HFFc6 (cell line): Measurements from ENCODE around the gene HIBADH. TPM values are rescaled to one million over a fixed set of nuclear protein-coding genes. Genes with fewer than 3 reads are reported as not detected.

Experiments
- DNase-seq: peaks from one replicate; pipeline ENCODE4 v3.0.0-alpha.2; 2018
- H3K27ac Mint-ChIP-seq: 2 replicates; pipeline ENCODE4 v1.8.0; 2020; ENCODE audit warnings: mild to moderate bottlenecking, mixed read lengths
- H3K27me3 Mint-ChIP-seq: 2 replicates; pipeline ENCODE4 v1.8.0; 2021; ENCODE audit warnings: mild to moderate bottlenecking, moderate library complexity, mixed read lengths; ENCODE audit not compliant: insufficient read depth
- H3K36me3 Mint-ChIP-seq: 2 replicates; pipeline ENCODE4 v1.8.0; 2021; ENCODE audit warnings: low read depth, mixed read lengths
- H3K4me1 Mint-ChIP-seq: 2 replicates; pipeline ENCODE4 v1.8.0; 2020; ENCODE audit warnings: low read depth, mixed read lengths
- H3K4me3 Mint-ChIP-seq: 2 replicates; pipeline ENCODE4 v1.8.0; 2020; ENCODE audit warnings: mild to moderate bottlenecking, moderate library complexity, mixed read lengths
- H3K9me3 Mint-ChIP-seq: 2 replicates; pipeline ENCODE4 v1.8.0; 2020; ENCODE audit warnings: mild to moderate bottlenecking, mixed read lengths
- CTCF ChIP-seq: fragments of 200-600 bp; sonication (generic); IDR thresholded peaks from 2 replicates; pipeline ENCODE4 v1.5.0; 2021; ENCODE audit warnings: antibody characterized with exemption, mild to moderate bottlenecking
- total RNA-seq, 6 experiments: library from RNA; stranded (reverse); fragmentation: NEBNext Ultra II Directional; extraction: Animal tissue kit (Norgen Biotek cat#: 25700); gene quantifications; 2 replicates in 1 of 6; 3 replicates in 5 of 6; pipeline ENCODE4 v1.2.3, GENCODE V29; 2021

The HIBADH gene
- total RNA-seq, 6 experiments from 2014 or later = 43.6 to 55.6 (median 47.3) TPM

- no peaks in the 10 kb centered on the region for H3K4me1 Mint-ChIP-seq
- no peak overlapping the region for H3K27ac Mint-ChIP-seq
- H3K36me3 Mint-ChIP-seq = peaks cover 11% of the 10 kb centered on the region; the same call in 1 of the 2 replicates
- no peak for TF ChIP-seq CTCF
- peaks cover 1% of the 10 kb centered on the region; the same call in 1 of the 2 replicates for H3K27me3 Mint-ChIP-seq
- H3K4me3 Mint-ChIP-seq = no peak overlapping the region
- DNase-seq = no peak
- no peaks in the 10 kb centered on the region for H3K9me3 Mint-ChIP-seq
Measured at GRCh38 chr7:27627146-27627545, 35.5 kb downstream of the HIBADH start.

GRCh38 chr7:27619492-27619891 lies 43.2 kb downstream of the HIBADH start:
- H3K9me3 Mint-ChIP-seq = peaks cover 30% of the 10 kb centered on the region
- peaks cover 45% of the 10 kb centered on the region for H3K36me3 Mint-ChIP-seq
- no peak overlapping the region for H3K27ac Mint-ChIP-seq

GRCh38 chr7:27617651-27618381 lies 44.9 kb downstream of the HIBADH start:
- H3K4me1 Mint-ChIP-seq = 0 out of 2 replicates have a peak, but pooled peaks cover 5% of the 10 kb centered on the region
- H3K36me3 Mint-ChIP-seq = peaks cover 38% of the 10 kb centered on the region
- peaks cover 30% of the 10 kb centered on the region for H3K9me3 Mint-ChIP-seq
- H3K4me3 Mint-ChIP-seq = no peak overlapping the region
- no peak overlapping the region for H3K27ac Mint-ChIP-seq
- no peaks in the 10 kb centered on the region; the same call in 1 of the 2 replicates for H3K27me3 Mint-ChIP-seq
- no peak for DNase-seq
- no peak for TF ChIP-seq CTCF

More at GRCh38 chr7:27619492-27619891, 43.2 kb downstream of the HIBADH start:
- no peak for TF ChIP-seq CTCF
- Mint-ChIP-seq H3K27me3 (no peaks in the 10 kb centered on the region; the same call in 1 of the 2 replicates), H3K4me1 (0 out of 2 replicates have a peak, but pooled peaks cover 5% of the 10 kb centered on the region), H3K4me3 (no peak overlapping the region)
- no peak for DNase-seq

- no peak overlapping the region for H3K4me3 Mint-ChIP-seq
- peaks cover 38% of the 10 kb centered on the region for H3K36me3 Mint-ChIP-seq
Measured at GRCh38 chr7:27616914-27617548, 45.7 kb downstream of the HIBADH start.

GRCh38 chr7:27616186-27616491 lies 46.5 kb downstream of the HIBADH start:
- no peak for DNase-seq
- Mint-ChIP-seq H3K27ac (no peak overlapping the region), H3K9me3 (peaks cover 29% of the 10 kb centered on the region), H3K27me3 (peaks cover 2% of the 10 kb centered on the region), H3K36me3 (peaks cover 37% of the 10 kb centered on the region), H3K4me3 (no peak overlapping the region), H3K4me1 (peaks cover 15% of the 10 kb centered on the region)
- TF ChIP-seq CTCF = no peak

More at GRCh38 chr7:27616914-27617548, 45.7 kb downstream of the HIBADH start:
- H3K4me1 Mint-ChIP-seq = peaks cover 6% of the 10 kb centered on the region
- no peak for DNase-seq
- peaks cover 30% of the 10 kb centered on the region for H3K9me3 Mint-ChIP-seq
- no peak overlapping the region for H3K27ac Mint-ChIP-seq
- no peak for TF ChIP-seq CTCF
- no peaks in the 10 kb centered on the region; the same call in 1 of the 2 replicates for H3K27me3 Mint-ChIP-seq
